HG03521 (cell line): ENCODE data around the gene CDH19.

Source experiments
- ATAC-seq: cut with Tn5 transposase; IDR thresholded peaks from one replicate; pipeline ENCODE4 v1.9.1; 2021; ENCODE audit warnings: mild to moderate bottlenecking, moderate library complexity; ENCODE audit not compliant: unreplicated experiment

CDH19 gene

GRCh38 chr18:66457245-66457644, 146.6 kb downstream of the CDH19 start:
- ATAC-seq: no peak
